ENCODE results near the gene ZACN.
A peak's percentile ranks its signal among the peaks of the same experiment; 100 is the strongest.
"Not testable (repeated sequence)": the region's sequence is repeated elsewhere in the genome, so short reads cannot be mapped to it uniquely, and the experiment has no call there.

The ZACN gene

GRCh38 chr17:76078860-76079534, at the start of gene ZACN:
Gene ZACN, plus strand, starts transcription at chr17:76079182. Its CDS starts 83 bp downstream, at chr17:76079265.
- DNase-seq = peak in 1 of 2 experiments; percentile 33

- DNase-seq = peak; percentile 50 to 85
Measured at GRCh38 chr17:76032073-76032779, 46.8 kb upstream of the ZACN start.

GRCh38 chr17:76032780-76033108, 46.2 kb upstream of the ZACN start:
- no peak for DNase-seq

- no peak for DNase-seq
Measured at GRCh38 chr17:76033139-76033538, 45.8 kb upstream of the ZACN start.

- peak; percentile 87 to 94 for DNase-seq
Measured at GRCh38 chr17:76034428-76035350, 44.3 kb upstream of the ZACN start.

GRCh38 chr17:76036497-76037261, 42.3 kb upstream of the ZACN start:
- no peak for DNase-seq

GRCh38 chr17:76038050-76038449, 40.9 kb upstream of the ZACN start:
- DNase-seq = no peak

- DNase-seq = no peak
Measured at GRCh38 chr17:76039121-76039520, 39.9 kb upstream of the ZACN start.

- no peak for DNase-seq
Measured at GRCh38 chr17:76040376-76040775, 38.6 kb upstream of the ZACN start.

- DNase-seq = not testable (repeated sequence)
Measured at GRCh38 chr17:76042868-76043267, 36.1 kb upstream of the ZACN start.

GRCh38 chr17:76044475-76045007, 34.4 kb upstream of the ZACN start:
- not testable (repeated sequence) for DNase-seq

GRCh38 chr17:76046064-76046463, 32.9 kb upstream of the ZACN start:
- DNase-seq = no peak

GRCh38 chr17:76048025-76048605, 30.9 kb upstream of the ZACN start:
- DNase-seq = no peak

GRCh38 chr17:76048711-76049110, 30.3 kb upstream of the ZACN start:
- DNase-seq = no peak

GRCh38 chr17:76049239-76049638, 29.7 kb upstream of the ZACN start:
- DNase-seq = peak in 1 of 2 experiments; percentile 20

- no peak for DNase-seq
Measured at GRCh38 chr17:76049836-76050537, 29.0 kb upstream of the ZACN start.

GRCh38 chr17:76050538-76051467, 28.2 kb upstream of the ZACN start:
- DNase-seq = no peak

GRCh38 chr17:76051561-76051960, 27.4 kb upstream of the ZACN start:
- DNase-seq = no peak

GRCh38 chr17:76053246-76054111, 25.5 kb upstream of the ZACN start:
- no peak for DNase-seq

Measured in NCI-H524 (cell line).